MM.1S (cell line): ENCODE measurements around the gene S100P.

Experiments used
- CTCF ChIP-seq: fragments of 300-600 bp; sonication (generic); IDR thresholded peaks from 2 replicates; pipeline ENCODE4 v1.5.1; 2016; ENCODE audit warnings: antibody characterized with exemption, low read length, mixed read lengths
- EZH2 ChIP-seq: fragments of 300-600 bp; sonication (generic); optimal IDR thresholded peaks from 2 replicates; pipeline ENCODE3; 2017; ENCODE audit warnings: low read depth, mild to moderate bottlenecking, antibody characterized with exemption, low read length, mixed read lengths
- EZH2phosphoT487 ChIP-seq: fragments of 300-600 bp; sonication (generic); IDR thresholded peaks from 2 replicates; pipeline ENCODE4 v1.6.1; 2018; ENCODE audit warnings: antibody characterized with exemption, low read length

- TF ChIP-seq CTCF (no peak), EZH2 (no peak), EZH2phosphoT487 (no peak)
Observed at GRCh38 chr4:6694177-6694901, 661 bp downstream of the S100P start.
